ENCODE measurements around the gene AUP1.

The AUP1 gene

GRCh38 chr2:74493546-74493945 lies 36.0 kb downstream of the AUP1 start:
- Histone ChIP-seq H3K27ac (ENCODE audit: poor library complexity, severe bottlenecking) (no peak overlapping the region), H3K36me3 (ENCODE audit: low read depth) (peaks cover 37% of the 10 kb centered on the region), H3K9me3 (ENCODE audit: severe bottlenecking) (no peaks in the 10 kb centered on the region), H3K4me3 (ENCODE audit: severe bottlenecking) (no peak overlapping the region), H3K27me3 (ENCODE audit: insufficient read depth, poor library complexity, severe bottlenecking) (no peaks in the 10 kb centered on the region), H3K4me1 (ENCODE audit: insufficient read depth, poor library complexity, severe bottlenecking) (peaks cover 2% of the 10 kb centered on the region)
- no peak for TF ChIP-seq CTCF (IDR thresholded peaks at IDR 0.05; ENCODE audit: poor library complexity, severe bottlenecking)
- DNase-seq (ENCODE audit: low spot score) (no peak), ATAC-seq (ENCODE audit: low read depth) (no peak)

- no peak for TF ChIP-seq CTCF (IDR thresholded peaks at IDR 0.05; ENCODE audit: poor library complexity, severe bottlenecking)
- Histone ChIP-seq H3K9me3 (ENCODE audit: severe bottlenecking) (no peaks in the 10 kb centered on the region), H3K4me3 (ENCODE audit: severe bottlenecking) (no peak overlapping the region), H3K4me1 (ENCODE audit: insufficient read depth, poor library complexity, severe bottlenecking) (peaks cover 2% of the 10 kb centered on the region), H3K27me3 (ENCODE audit: insufficient read depth, poor library complexity, severe bottlenecking) (no peaks in the 10 kb centered on the region), H3K27ac (ENCODE audit: poor library complexity, severe bottlenecking) (no peak overlapping the region), H3K36me3 (ENCODE audit: low read depth) (peaks cover 50% of the 10 kb centered on the region)
- no peak for ATAC-seq (ENCODE audit: low read depth)
- no peak for DNase-seq (ENCODE audit: low spot score)
Observed at GRCh38 chr2:74491648-74492544, 37.6 kb downstream of the AUP1 start.

- Histone ChIP-seq H3K4me3 (ENCODE audit: severe bottlenecking) (no peak overlapping the region), H3K4me1 (ENCODE audit: insufficient read depth, poor library complexity, severe bottlenecking) (peaks cover 2% of the 10 kb centered on the region), H3K36me3 (ENCODE audit: low read depth) (peaks cover 61% of the 10 kb centered on the region), H3K9me3 (ENCODE audit: severe bottlenecking) (no peaks in the 10 kb centered on the region), H3K27me3 (ENCODE audit: insufficient read depth, poor library complexity, severe bottlenecking) (no peaks in the 10 kb centered on the region), H3K27ac (ENCODE audit: poor library complexity, severe bottlenecking) (no peak overlapping the region)
- no peak for ATAC-seq (ENCODE audit: low read depth)
- DNase-seq (ENCODE audit: low spot score), result no peak
- TF ChIP-seq CTCF (IDR thresholded peaks at IDR 0.05; ENCODE audit: poor library complexity, severe bottlenecking), result no peak
Observed at GRCh38 chr2:74489906-74490305, 39.6 kb downstream of the AUP1 start.

GRCh38 chr2:74488643-74489481 lies 40.6 kb downstream of the AUP1 start:
- no peak overlapping the region for H3K27ac ChIP-seq (ENCODE audit: poor library complexity, severe bottlenecking)

More at GRCh38 chr2:74488643-74489481, 40.6 kb downstream of the AUP1 start:
- Histone ChIP-seq H3K9me3 (ENCODE audit: severe bottlenecking) (no peaks in the 10 kb centered on the region), H3K27me3 (ENCODE audit: insufficient read depth, poor library complexity, severe bottlenecking) (no peaks in the 10 kb centered on the region), H3K4me1 (ENCODE audit: insufficient read depth, poor library complexity, severe bottlenecking) (peaks cover 2% of the 10 kb centered on the region), H3K36me3 (ENCODE audit: low read depth) (peaks cover 61% of the 10 kb centered on the region), H3K4me3 (ENCODE audit: severe bottlenecking) (no peak overlapping the region)
- ATAC-seq (ENCODE audit: low read depth) (no peak; the same call in 2 of the 3 replicates), DNase-seq (ENCODE audit: low spot score) (no peak)
- no peak for TF ChIP-seq CTCF (IDR thresholded peaks at IDR 0.05; ENCODE audit: poor library complexity, severe bottlenecking)
